OCI-LY7 (cell line): ENCODE measurements around the gene MPDZ. TPM values are rescaled to one million over a fixed set of nuclear protein-coding genes. Genes with fewer than 3 reads are reported as not detected.
A peak's percentile ranks its signal among the peaks of the same experiment; 100 is the strongest.

Source experiments
- BruUV-seq: library from RNA; stranded (reverse); fragments of 400-500 nt; replicated peaks from 2 replicates; lab custom pipeline; 2021; lab: Mats Ljungman, UMichigan
- CTCF ChIA-PET: fragments of 300-600 bp; sonication (Branson Sonifier 250); formaldehyde crosslinking; loops from one replicate; lab custom pipeline; 2022; ENCODE audit warnings: antibody characterized with exemption; ENCODE audit not compliant: unreplicated experiment; lab: Charles Lee
- POLR2A ChIA-PET: fragments of 300-600 bp; sonication (Branson Sonifier 250); formaldehyde crosslinking; loops from one replicate; lab custom pipeline; 2022; ENCODE audit warnings: antibody characterized with exemption; lab: Charles Lee
- DNase-seq: peaks from one replicate; pipeline ENCODE4 v3.0.0-alpha.2; 2015; ENCODE audit warnings: low spot score
- H2AFZ ChIP-seq: fragments of 200-600 bp; sonication (generic), shearing (Covaris generic); 2 replicates; pipeline ENCODE4 v1.6.1; 2014; ENCODE audit warnings: mild to moderate bottlenecking, antibody characterized with exemption, low read length, moderate library complexity
- H3K27ac ChIP-seq: fragments of 200-600 bp; sonication (generic); 2 replicates; pipeline ENCODE4 v1.5.1; 2014; ENCODE audit warnings: mixed run types, low read depth, mild to moderate bottlenecking, moderate library complexity, low read length, inconsistent platforms; ENCODE audit not compliant: poor library complexity, severe bottlenecking
- H3K36me3 ChIP-seq: fragments of 200-600 bp; sonication (generic); 2 replicates; pipeline ENCODE4 v1.6.1; 2014; ENCODE audit warnings: mild to moderate bottlenecking, antibody characterized with exemption, low read length, moderate library complexity, mixed read lengths; ENCODE audit not compliant: insufficient read depth
- H3K4me1 ChIP-seq: fragments of 200-600 bp; sonication (generic); 2 replicates; pipeline ENCODE4 v1.5.1; 2014; ENCODE audit warnings: mild to moderate bottlenecking, low read length; ENCODE audit not compliant: insufficient read depth, poor library complexity, severe bottlenecking
- H3K4me2 ChIP-seq: fragments of 200-600 bp; sonication (generic); 2 replicates; pipeline ENCODE4 v1.6.1; 2014; ENCODE audit warnings: mild to moderate bottlenecking, low read length
- H3K4me3 ChIP-seq: fragments of 200-600 bp; sonication (generic); 2 replicates; pipeline ENCODE4 v1.5.1; 2014; ENCODE audit warnings: mild to moderate bottlenecking, low read depth, low read length; ENCODE audit not compliant: poor library complexity, severe bottlenecking
- H3K79me2 ChIP-seq: fragments of 200-600 bp; sonication (generic); 2 replicates; pipeline ENCODE4 v1.6.1; 2016; ENCODE audit warnings: low read depth, mild to moderate bottlenecking, low read length, moderate library complexity, mixed read lengths; ENCODE audit not compliant: insufficient read depth
- H3K9me2 ChIP-seq: fragments of 200-600 bp; sonication (generic); 2 replicates; pipeline ENCODE4 v1.6.1; 2016; ENCODE audit warnings: mild to moderate bottlenecking, low read length, mixed read lengths; ENCODE audit not compliant: insufficient read depth
- H3K9me3 ChIP-seq: fragments of 200-600 bp; sonication (generic); 2 replicates; pipeline ENCODE4 v1.6.1; 2014; ENCODE audit warnings: mild to moderate bottlenecking, mixed run types, low read length, mixed read lengths
- H4K20me1 ChIP-seq: fragments of 200-600 bp; sonication (generic); 2 replicates; pipeline ENCODE4 v1.6.1; 2014; ENCODE audit warnings: mild to moderate bottlenecking, antibody characterized with exemption, low read length, moderate library complexity, mixed read lengths; ENCODE audit not compliant: insufficient read depth
- CTCF ChIP-seq: fragments of 200-600 bp; sonication (generic); conservative IDR thresholded peaks from 2 replicates; pipeline ENCODE4 v1.5.1; 2014; ENCODE audit warnings: mild to moderate bottlenecking, antibody characterized with exemption, low read length, moderate library complexity, mixed read lengths
- EZH2phosphoT487 ChIP-seq: fragments of 200-600 bp; sonication (generic); IDR thresholded peaks from 2 replicates; pipeline ENCODE4 v1.6.1; 2018; ENCODE audit warnings: low read depth, borderline replicate concordance, mild to moderate bottlenecking, mixed run types, antibody characterized with exemption, low read length, moderate library complexity, mixed read lengths
- intact Hi-C: fragments of 100-400 bp; cut with micrococcal nuclease; formaldehyde crosslinking; loops from one replicate; pipeline ENCODE4 v1.10.0; 2022; ENCODE audit not compliant: unreplicated experiment
- total RNA-seq, 2 experiments: library from RNA; depleted of rRNA in 1 of 2; stranded (reverse); fragments of >200 nt in 1 of 2; shearing (Covaris generic) in 1 of 2; gene quantifications; 2 replicates each; pipeline ENCODE4 v1.2.3, GENCODE V29; 2014 to 2022

MPDZ gene
- total RNA-seq, 2 experiments from 2014 or later: not detected

GRCh38 chr9:13088720-13089427, 190.6 kb downstream of the MPDZ start:
- H3K36me3 ChIP-seq: no peaks in the 10 kb centered on the region
- H3K4me1 ChIP-seq: no peaks in the 10 kb centered on the region
- TF ChIP-seq EZH2phosphoT487 (no peak), CTCF (peak; percentile 84)
- H3K27ac ChIP-seq: no peak overlapping the region
- peak; percentile 45 for DNase-seq
- POLR2A ChIA-PET: interaction anchor here (0.8 to 1.4 kb wide), 3 partner anchors 9 to 108 kb away, joined by 4 to 6 read pairs (median 5); no protein-coding TSS in a partner anchor
- CTCF ChIA-PET: no interaction called here
- H3K4me2 ChIP-seq: no peak overlapping the region
- H3K79me2 ChIP-seq: no peaks in the 10 kb centered on the region
- no TSS peak for BruUV-seq
- no peaks in the 10 kb centered on the region for H3K9me2 ChIP-seq
- H3K9me3 ChIP-seq: no peaks in the 10 kb centered on the region
- H4K20me1 ChIP-seq: no peaks in the 10 kb centered on the region
- H3K4me3 ChIP-seq: no peak overlapping the region
- intact Hi-C loops: loop anchor here (5.0 kb wide), 1 partner anchor 367 kb away; no protein-coding TSS in a partner anchor
- no peak overlapping the region for H2AFZ ChIP-seq

- POLR2A ChIA-PET: no interaction called here
- H3K36me3 ChIP-seq: no peaks in the 10 kb centered on the region
Measured at GRCh38 chr9:13083963-13084528, 195.4 kb downstream of the MPDZ start.

More at GRCh38 chr9:13083963-13084528, 195.4 kb downstream of the MPDZ start:
- Histone ChIP-seq H4K20me1 (no peaks in the 10 kb centered on the region), H3K4me2 (no peak overlapping the region), H3K79me2 (no peaks in the 10 kb centered on the region), H3K9me2 (no peaks in the 10 kb centered on the region), H3K9me3 (no peaks in the 10 kb centered on the region), H2AFZ (no peak overlapping the region), H3K4me3 (no peak overlapping the region), H3K4me1 (no peaks in the 10 kb centered on the region), H3K27ac (no peak overlapping the region)
- no TSS peak for BruUV-seq
- TF ChIP-seq CTCF: no peak
- CTCF ChIA-PET: no interaction called here
- DNase-seq: no peak
- intact Hi-C loops: no loop called here
